Calu3 (cell line): ENCODE data around the gene PSPN. TPM values are rescaled to one million over a fixed set of nuclear protein-coding genes. Genes with fewer than 3 reads are reported as not detected.

Source experiments
- BruUV-seq: library from RNA; stranded (reverse); fragments of 400-500 nt; replicated peaks from 2 replicates; lab custom pipeline; 2021; lab: Mats Ljungman, UMichigan
- CTCF ChIA-PET: fragments of 300-600 bp; sonication (Branson Sonifier 250); formaldehyde crosslinking; loops from one replicate; lab custom pipeline; 2022; ENCODE audit warnings: antibody characterized with exemption; lab: Charles Lee
- DNase-seq: peaks from one replicate; pipeline ENCODE4 v3.0.0; 2022
- H3K27ac Mint-ChIP-seq: one replicate; pipeline ENCODE4 v1.8.0; 2022; ENCODE audit warnings: mixed read lengths; ENCODE audit not compliant: unreplicated experiment
- H3K27me3 Mint-ChIP-seq: one replicate; pipeline ENCODE4 v1.8.0; 2022; ENCODE audit warnings: mixed read lengths; ENCODE audit not compliant: unreplicated experiment
- H3K36me3 Mint-ChIP-seq: one replicate; pipeline ENCODE4 v1.8.0; 2022; ENCODE audit warnings: mild to moderate bottlenecking, moderate library complexity, mixed read lengths; ENCODE audit not compliant: insufficient read depth, unreplicated experiment
- H3K4me1 Mint-ChIP-seq: one replicate; pipeline ENCODE4 v1.8.0; 2022; ENCODE audit warnings: mild to moderate bottlenecking, low read depth, mixed read lengths; ENCODE audit not compliant: unreplicated experiment
- H3K4me3 Mint-ChIP-seq: one replicate; pipeline ENCODE4 v1.8.0; 2022; ENCODE audit warnings: mild to moderate bottlenecking, low read depth, moderate library complexity, mixed read lengths; ENCODE audit not compliant: unreplicated experiment
- H3K9me3 Mint-ChIP-seq: one replicate; pipeline ENCODE4 v1.8.0; 2022; ENCODE audit warnings: low read depth, mixed read lengths; ENCODE audit not compliant: unreplicated experiment
- intact Hi-C: fragments of 100-400 bp; cut with micrococcal nuclease; formaldehyde crosslinking; loops from one replicate; pipeline ENCODE4 v1.10.0; 2022; ENCODE audit not compliant: unreplicated experiment
- microRNA-seq: library from miRNA; unstranded; fragments of <30 nt; microRNA quantifications from one replicate; pipeline ENCODE4 v1.2.0, GENCODE V29; 2022
- total RNA-seq: library from RNA; stranded (reverse); gene quantifications from 2 replicates; pipeline ENCODE4 v1.2.3, GENCODE V29; 2022
- TF ChIP-seq, protein P1 (sequence below): fragments of 200-600 bp; IDR thresholded peaks from one replicate; pipeline ENCODE4 v1.8.0; 2022; ENCODE audit warnings: antibody characterized with exemption; ENCODE audit not compliant: unreplicated experiment

The PSPN gene
- total RNA-seq, 1 experiment from 2014 or later: 1.7 TPM

DNA sequence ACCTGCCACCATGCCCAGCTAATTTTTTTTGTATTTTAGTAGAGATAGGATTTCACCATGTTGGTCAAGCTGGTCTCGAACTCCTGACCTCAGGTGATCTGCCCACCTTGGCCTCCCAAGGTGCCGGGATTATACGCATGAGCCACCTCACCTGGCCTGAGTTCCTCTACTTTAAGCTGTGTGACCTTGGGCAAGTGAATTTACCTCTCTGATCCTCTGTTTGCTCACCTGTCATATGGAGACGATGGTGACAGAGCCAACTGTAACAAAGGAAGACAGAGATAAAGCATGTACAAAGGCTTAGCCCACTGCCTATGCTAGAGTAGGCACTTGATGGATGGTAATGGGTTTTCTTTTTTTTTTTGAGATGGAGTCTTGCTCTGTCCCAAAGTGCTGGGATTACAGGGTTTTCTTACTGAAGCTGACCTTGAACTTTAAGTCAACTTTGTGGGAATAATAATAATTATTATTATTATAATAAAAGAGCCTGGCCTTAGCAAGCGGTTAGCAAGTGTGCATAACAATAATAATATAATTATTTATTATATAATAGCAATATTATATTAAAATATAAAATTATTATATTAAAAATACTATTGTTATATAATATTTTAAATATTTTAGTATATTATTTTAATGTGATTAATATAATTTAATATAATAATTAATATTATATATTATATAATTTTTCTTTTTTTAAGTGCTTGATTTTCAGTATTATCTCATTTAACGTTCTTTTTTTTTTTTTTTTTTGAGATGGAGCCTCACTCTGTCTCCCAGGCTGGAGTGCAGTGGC is 41.0 kb downstream of the PSPN start:
- H3K9me3 Mint-ChIP-seq: no peaks in the 10 kb centered on the region
- intact Hi-C loops: no loop called here
- H3K27me3 Mint-ChIP-seq: no peaks in the 10 kb centered on the region
- H3K4me1 Mint-ChIP-seq: no peaks in the 10 kb centered on the region
- TF ChIP-seq, protein P1, sequence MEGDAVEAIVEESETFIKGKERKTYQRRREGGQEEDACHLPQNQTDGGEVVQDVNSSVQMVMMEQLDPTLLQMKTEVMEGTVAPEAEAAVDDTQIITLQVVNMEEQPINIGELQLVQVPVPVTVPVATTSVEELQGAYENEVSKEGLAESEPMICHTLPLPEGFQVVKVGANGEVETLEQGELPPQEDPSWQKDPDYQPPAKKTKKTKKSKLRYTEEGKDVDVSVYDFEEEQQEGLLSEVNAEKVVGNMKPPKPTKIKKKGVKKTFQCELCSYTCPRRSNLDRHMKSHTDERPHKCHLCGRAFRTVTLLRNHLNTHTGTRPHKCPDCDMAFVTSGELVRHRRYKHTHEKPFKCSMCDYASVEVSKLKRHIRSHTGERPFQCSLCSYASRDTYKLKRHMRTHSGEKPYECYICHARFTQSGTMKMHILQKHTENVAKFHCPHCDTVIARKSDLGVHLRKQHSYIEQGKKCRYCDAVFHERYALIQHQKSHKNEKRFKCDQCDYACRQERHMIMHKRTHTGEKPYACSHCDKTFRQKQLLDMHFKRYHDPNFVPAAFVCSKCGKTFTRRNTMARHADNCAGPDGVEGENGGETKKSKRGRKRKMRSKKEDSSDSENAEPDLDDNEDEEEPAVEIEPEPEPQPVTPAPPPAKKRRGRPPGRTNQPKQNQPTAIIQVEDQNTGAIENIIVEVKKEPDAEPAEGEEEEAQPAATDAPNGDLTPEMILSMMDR: no peak
- no TSS peak for BruUV-seq
- CTCF ChIA-PET: no interaction called here
- H3K36me3 Mint-ChIP-seq: no peaks in the 10 kb centered on the region
- no peak for DNase-seq
- H3K4me3 Mint-ChIP-seq: no peak overlapping the region
- no peak overlapping the region for H3K27ac Mint-ChIP-seq

DNA sequence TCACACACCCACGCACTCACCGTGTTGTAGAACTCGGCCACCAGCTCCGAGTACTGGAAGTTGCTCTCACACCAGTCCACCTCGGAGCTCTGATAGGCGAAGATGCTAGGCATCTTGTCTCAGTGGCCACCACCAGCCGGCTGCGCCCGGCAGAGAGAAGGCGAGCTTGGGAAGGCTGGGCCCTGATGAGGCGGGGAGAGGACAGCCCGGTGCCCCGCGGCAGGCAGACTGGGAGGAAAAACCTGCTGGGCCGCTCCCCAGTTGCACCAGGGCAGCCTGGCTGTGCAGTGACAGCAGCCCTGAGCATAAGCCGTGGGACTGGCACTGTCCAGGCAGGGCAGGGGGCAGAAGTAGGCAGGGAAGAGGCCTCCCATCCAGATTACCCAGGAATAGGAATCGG is 42.3 kb downstream of the PSPN start, which contains the start of gene ACER1:
ACER1 (minus strand) TSS at position 174 of the 400 bp plus-strand sequence; CDS start at position 113, 61 bp downstream.
- CTCF ChIA-PET: interaction anchor here (0.6 kb wide), 1 partner anchor 352 kb away, joined by 5 read pairs; no protein-coding TSS in a partner anchor
- Mint-ChIP-seq H3K27me3 (no peaks in the 10 kb centered on the region), H3K4me1 (no peaks in the 10 kb centered on the region), H3K36me3 (no peaks in the 10 kb centered on the region), H3K27ac (no peak within 1 kb of the TSS), H3K4me3 (no peak within 1 kb of the TSS), H3K9me3 (no peaks in the 10 kb centered on the region)
- peak; percentile 43 for DNase-seq
- intact Hi-C loops: no loop called here
- TF ChIP-seq, protein P1: no peak
- no TSS peak for BruUV-seq

- H3K4me1 Mint-ChIP-seq: no peaks in the 10 kb centered on the region
- no peaks in the 10 kb centered on the region for H3K36me3 Mint-ChIP-seq
- H3K27me3 Mint-ChIP-seq: peaks cover 52% of the 10 kb centered on the region
- BruUV-seq: no TSS peak
- no peak for DNase-seq
- CTCF ChIA-PET: no interaction called here
- intact Hi-C loops: no loop called here
- H3K27ac Mint-ChIP-seq: no peak overlapping the region
- H3K4me3 Mint-ChIP-seq: no peak overlapping the region
- TF ChIP-seq, protein P1: no peak
- H3K9me3 Mint-ChIP-seq: no peaks in the 10 kb centered on the region
Observed at GRCh38 chr19:6326815-6327214, 48.9 kb downstream of the PSPN start.

DNA sequence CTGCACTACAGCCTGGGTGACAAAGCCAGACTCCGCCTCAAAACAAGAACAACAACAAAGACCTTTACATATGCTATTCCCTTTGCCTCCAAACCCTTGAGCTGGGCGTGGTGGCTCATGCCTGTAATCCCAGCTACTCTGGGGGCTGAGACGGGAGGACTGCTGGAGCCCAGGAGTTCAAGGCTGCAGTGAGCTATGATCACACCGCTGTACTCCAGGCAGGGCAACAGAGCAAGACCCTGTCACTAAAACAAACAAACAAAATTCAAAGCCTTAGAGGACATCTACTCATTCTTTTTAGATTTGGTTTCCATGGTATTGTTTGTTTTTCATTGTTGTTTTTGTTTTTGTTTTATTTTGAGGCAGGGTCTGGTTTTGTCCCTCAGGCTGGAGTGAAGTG is 50.1 kb downstream of the PSPN start:
- DNase-seq: no peak
- no peak overlapping the region for H3K4me3 Mint-ChIP-seq
- TF ChIP-seq, protein P1: no peak
- H3K4me1 Mint-ChIP-seq: no peaks in the 10 kb centered on the region
- no TSS peak for BruUV-seq
- intact Hi-C loops: no loop called here
- CTCF ChIA-PET: interaction anchor here (0.6 kb wide), 1 partner anchor 244 kb away, joined by 6 read pairs; no protein-coding TSS in a partner anchor
- H3K27ac Mint-ChIP-seq: no peak overlapping the region
- no peaks in the 10 kb centered on the region for H3K9me3 Mint-ChIP-seq
- H3K36me3 Mint-ChIP-seq: no peaks in the 10 kb centered on the region
- H3K27me3 Mint-ChIP-seq: peaks cover 53% of the 10 kb centered on the region

Small RNA genes within 50 kb of the gene (microRNA-seq; reads per million reads assigned to microRNA genes)
- 13.4 reads per million, percentile 38 among the genes with 10 or more reads in this experiment for gene MIR3940
- not detected for gene MIR6790
- gene MIR6885: 3.2 reads per million

Other genes with a start within 250 kb of the PSPN start
- not detected in 2 replicates for gene ACSBG2, start 240.3 kb downstream of the PSPN start, total RNA-seq
- gene MLLT1, start 96.0 kb downstream of the PSPN start, total RNA-seq: 45.8 and 49.8 TPM in 2 replicates
- gene ACER1, start 42.3 kb downstream of the PSPN start, total RNA-seq: not detected in 2 replicates
- gene CLPP, start 14.4 kb downstream of the PSPN start, total RNA-seq: 50.4 and 53.4 TPM in 2 replicates
- gene ALKBH7, start 3.1 kb downstream of the PSPN start, total RNA-seq: 25.9 and 27.2 TPM in 2 replicates
- gene GTF2F1, start 17.2 kb upstream of the PSPN start, total RNA-seq: 39.2 and 40.9 TPM in 2 replicates
- gene KHSRP, start 48.9 kb upstream of the PSPN start, total RNA-seq: 297 and 307 TPM in 2 replicates
- 1.4 and 2.9 TPM in 2 replicates for gene SLC25A41, start 57.8 kb upstream of the PSPN start, total RNA-seq
- gene SLC25A23, start 83.9 kb upstream of the PSPN start, total RNA-seq: 67.6 and 78.7 TPM in 2 replicates
- gene CRB3, start 88.3 kb upstream of the PSPN start, total RNA-seq: 45.6 and 47.6 TPM in 2 replicates
- not detected in 2 replicates for gene DENND1C, start 105.9 kb upstream of the PSPN start, total RNA-seq
- 1.4 and 1.5 TPM in 2 replicates for gene TUBB4A, start 126.4 kb upstream of the PSPN start, total RNA-seq
- 0.92 and 1.6 TPM in 2 replicates for gene TNFSF9, start 155.1 kb upstream of the PSPN start, total RNA-seq
- gene CD70, start 215.2 kb upstream of the PSPN start, total RNA-seq: 0.68 TPM in 1 of 2 replicates, not detected in the other